Testis (tissue), 2 donors: ENCODE data around the gene KRTAP9-6.
"Not testable (repeated sequence)": the region's sequence is repeated elsewhere in the genome, so short reads cannot be mapped to it uniquely, and the experiment has no call there.

Experiments
- POLR2A ChIP-seq: fragments of 450-650 bp; IDR thresholded peaks from one replicate; pipeline ENCODE4 v1.6.1; 2017; ENCODE audit warnings: antibody characterized with exemption, mild to moderate bottlenecking, moderate library complexity
- TF ChIP-seq, protein P1 (sequence below), 3 experiments: fragments of 450-650 bp in 2 of 3; fragments of 200-600 bp in 1 of 3; sonication (generic) in 1 of 3; IDR thresholded peaks; one replicate each; pipeline ENCODE4 v1.5.1; 2016 to 2019; ENCODE audit warnings: antibody characterized with exemption in 3 of 3, mild to moderate bottlenecking in 2 of 3, moderate library complexity in 1 of 3

DNA sequence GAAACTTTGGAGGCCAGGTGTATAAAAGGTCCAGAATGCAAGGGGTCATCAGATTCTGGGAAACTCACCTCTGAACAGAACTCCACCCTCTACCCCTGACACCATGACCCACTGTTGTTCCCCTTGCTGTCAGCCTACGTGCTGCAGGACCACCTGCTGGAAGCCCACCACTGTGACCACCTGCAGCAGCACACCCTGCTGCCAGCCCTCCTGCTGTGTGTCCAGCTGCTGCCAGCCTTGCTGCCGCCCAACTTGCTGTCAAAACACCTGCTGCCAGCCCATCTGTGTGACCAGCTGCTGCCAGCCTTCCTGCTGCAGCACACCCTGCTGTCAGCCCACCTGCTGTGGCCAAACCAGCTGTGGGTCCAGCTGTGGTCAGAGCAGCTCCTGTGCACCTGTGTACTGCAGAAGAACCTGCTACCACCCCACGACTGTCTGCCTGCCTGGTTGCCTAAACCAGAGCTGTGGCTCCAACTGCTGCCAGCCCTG, 27.2 kb upstream of the KRTAP9-6 start, which contains the start of gene KRTAP9-8:
- TF ChIP-seq, protein P1, sequence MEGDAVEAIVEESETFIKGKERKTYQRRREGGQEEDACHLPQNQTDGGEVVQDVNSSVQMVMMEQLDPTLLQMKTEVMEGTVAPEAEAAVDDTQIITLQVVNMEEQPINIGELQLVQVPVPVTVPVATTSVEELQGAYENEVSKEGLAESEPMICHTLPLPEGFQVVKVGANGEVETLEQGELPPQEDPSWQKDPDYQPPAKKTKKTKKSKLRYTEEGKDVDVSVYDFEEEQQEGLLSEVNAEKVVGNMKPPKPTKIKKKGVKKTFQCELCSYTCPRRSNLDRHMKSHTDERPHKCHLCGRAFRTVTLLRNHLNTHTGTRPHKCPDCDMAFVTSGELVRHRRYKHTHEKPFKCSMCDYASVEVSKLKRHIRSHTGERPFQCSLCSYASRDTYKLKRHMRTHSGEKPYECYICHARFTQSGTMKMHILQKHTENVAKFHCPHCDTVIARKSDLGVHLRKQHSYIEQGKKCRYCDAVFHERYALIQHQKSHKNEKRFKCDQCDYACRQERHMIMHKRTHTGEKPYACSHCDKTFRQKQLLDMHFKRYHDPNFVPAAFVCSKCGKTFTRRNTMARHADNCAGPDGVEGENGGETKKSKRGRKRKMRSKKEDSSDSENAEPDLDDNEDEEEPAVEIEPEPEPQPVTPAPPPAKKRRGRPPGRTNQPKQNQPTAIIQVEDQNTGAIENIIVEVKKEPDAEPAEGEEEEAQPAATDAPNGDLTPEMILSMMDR (IDR thresholded peaks at IDR 0.05) = not testable (repeated sequence)
- TF ChIP-seq POLR2A = not testable (repeated sequence)
